Measurements from ENCODE around the gene SHTN1. TPM values are rescaled to one million over a fixed set of nuclear protein-coding genes. Genes with fewer than 3 reads are reported as not detected.

SHTN1 gene
- total RNA-seq, 2 donors from 2014 or later, result 3.2 to 4.8 TPM

DNA sequence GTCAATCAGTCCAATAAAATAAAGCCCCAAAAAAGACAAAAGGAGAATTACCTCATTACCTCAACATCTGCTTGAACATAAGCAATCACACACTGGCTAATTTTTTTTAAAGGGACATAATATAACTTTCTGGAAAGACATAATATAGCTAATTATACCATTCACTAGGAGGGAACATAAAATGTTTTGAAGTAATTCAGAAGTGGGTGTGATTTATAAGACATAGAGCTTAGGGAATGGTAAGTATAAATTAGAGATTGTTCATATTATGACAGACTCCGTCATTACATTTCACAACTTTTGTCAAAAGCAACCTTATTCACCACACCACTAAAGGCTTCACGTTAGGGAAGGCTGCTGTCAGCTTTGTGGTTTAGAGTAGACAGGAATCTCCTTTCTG, 3.8 kb downstream of the SHTN1 start:
- TF ChIP-seq, protein P1, sequence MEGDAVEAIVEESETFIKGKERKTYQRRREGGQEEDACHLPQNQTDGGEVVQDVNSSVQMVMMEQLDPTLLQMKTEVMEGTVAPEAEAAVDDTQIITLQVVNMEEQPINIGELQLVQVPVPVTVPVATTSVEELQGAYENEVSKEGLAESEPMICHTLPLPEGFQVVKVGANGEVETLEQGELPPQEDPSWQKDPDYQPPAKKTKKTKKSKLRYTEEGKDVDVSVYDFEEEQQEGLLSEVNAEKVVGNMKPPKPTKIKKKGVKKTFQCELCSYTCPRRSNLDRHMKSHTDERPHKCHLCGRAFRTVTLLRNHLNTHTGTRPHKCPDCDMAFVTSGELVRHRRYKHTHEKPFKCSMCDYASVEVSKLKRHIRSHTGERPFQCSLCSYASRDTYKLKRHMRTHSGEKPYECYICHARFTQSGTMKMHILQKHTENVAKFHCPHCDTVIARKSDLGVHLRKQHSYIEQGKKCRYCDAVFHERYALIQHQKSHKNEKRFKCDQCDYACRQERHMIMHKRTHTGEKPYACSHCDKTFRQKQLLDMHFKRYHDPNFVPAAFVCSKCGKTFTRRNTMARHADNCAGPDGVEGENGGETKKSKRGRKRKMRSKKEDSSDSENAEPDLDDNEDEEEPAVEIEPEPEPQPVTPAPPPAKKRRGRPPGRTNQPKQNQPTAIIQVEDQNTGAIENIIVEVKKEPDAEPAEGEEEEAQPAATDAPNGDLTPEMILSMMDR (IDR thresholded peaks at IDR 0.05), result no peak
- H3K4me3 ChIP-seq, result no peak overlapping the region
- H3K9me3 ChIP-seq, result no peaks in the 10 kb centered on the region
- no peak for DNase-seq (ENCODE audit: low spot score)
- no peak overlapping the region for H3K27ac ChIP-seq
- H3K36me3 ChIP-seq, result no peaks in the 10 kb centered on the region
- H3K4me1 ChIP-seq, result peaks cover 0 to 7% of the 10 kb centered on the region in 2 donors
- no peaks in the 10 kb centered on the region for H3K27me3 ChIP-seq

DNA sequence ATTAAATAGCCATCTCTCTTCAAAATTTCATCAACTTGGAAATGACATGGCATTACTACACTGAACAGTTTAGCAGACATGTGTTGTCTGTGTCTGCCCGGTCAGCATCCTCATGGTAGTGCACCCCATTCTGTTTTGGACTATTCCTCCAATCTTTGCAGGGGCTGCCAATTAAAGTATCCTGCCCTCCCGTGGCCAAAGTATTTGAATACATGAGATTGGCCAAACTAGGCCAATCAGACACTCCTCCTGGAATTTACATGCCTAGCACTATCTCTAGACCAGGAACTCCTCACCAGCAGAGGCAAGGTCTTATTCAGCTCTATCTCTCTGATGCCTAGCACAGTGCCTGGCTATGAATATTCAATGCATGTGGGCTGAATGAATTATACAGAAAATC, 4.4 kb downstream of the SHTN1 start:
- no peaks in the 10 kb centered on the region for H3K9me3 ChIP-seq
- TF ChIP-seq, protein P1 (IDR thresholded peaks at IDR 0.05), result no peak

DNA sequence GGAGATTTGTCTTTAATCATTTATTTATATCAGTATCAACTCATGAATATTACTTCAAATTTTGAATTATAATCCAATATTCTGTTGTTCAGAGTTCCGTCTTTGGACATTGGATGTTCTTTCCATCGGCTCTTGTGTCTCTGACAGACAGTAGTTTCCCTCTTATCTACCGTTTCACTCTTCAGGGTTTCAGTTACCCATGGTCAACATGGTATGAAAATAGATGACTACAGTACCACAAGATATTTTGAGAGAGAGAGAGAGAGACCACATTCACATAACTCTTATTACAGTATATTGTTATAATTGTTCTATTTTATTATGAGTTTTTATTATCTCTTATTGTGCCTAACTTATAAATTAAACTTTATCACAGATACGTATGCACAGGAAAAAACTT, 6.8 kb downstream of the SHTN1 start:
- H3K4me1 ChIP-seq, result no peaks in the 10 kb centered on the region
- H3K36me3 ChIP-seq, result no peaks in the 10 kb centered on the region
- no peak overlapping the region for H3K27ac ChIP-seq
- no peaks in the 10 kb centered on the region for H3K9me3 ChIP-seq
- no peaks in the 10 kb centered on the region for H3K27me3 ChIP-seq
- H3K4me3 ChIP-seq, result no peak overlapping the region
- TF ChIP-seq, protein P1 (IDR thresholded peaks at IDR 0.05), result no peak
- no peak for DNase-seq (ENCODE audit: low spot score)

More for the DNA sequence above, 4.4 kb downstream of the SHTN1 start:
- Histone ChIP-seq H3K36me3 (no peaks in the 10 kb centered on the region), H3K27ac (no peak overlapping the region), H3K27me3 (no peaks in the 10 kb centered on the region), H3K4me1 (peaks cover 0 to 3% of the 10 kb centered on the region in 2 donors), H3K4me3 (no peak overlapping the region)
- no peak for DNase-seq (ENCODE audit: low spot score)

DNA sequence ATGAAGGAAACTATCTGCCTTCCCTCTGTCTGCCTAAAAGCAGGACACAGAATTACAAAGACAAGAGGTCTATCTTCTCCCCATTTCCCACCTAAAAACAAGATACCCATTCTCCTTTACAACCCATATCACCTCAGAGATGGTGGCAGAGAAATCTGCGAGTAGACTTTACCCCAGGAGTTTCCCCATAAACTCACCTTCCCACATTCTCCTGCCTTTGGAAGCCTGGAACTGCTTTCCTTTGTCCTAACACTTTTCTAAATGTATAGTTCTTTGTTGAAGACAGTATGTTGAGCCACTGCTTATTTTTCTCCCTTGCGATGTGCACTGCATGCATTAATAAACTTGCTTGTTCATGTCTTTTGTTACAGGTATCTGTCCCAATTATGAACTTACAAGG, 8.0 kb downstream of the SHTN1 start:
- Histone ChIP-seq H3K9me3 (no peaks in the 10 kb centered on the region), H3K27ac (no peak overlapping the region), H3K4me3 (no peak overlapping the region), H3K36me3 (no peaks in the 10 kb centered on the region), H3K4me1 (no peaks in the 10 kb centered on the region), H3K27me3 (no peaks in the 10 kb centered on the region)
- TF ChIP-seq, protein P1 (IDR thresholded peaks at IDR 0.05), result no peak
- no peak for DNase-seq (ENCODE audit: low spot score)

DNA sequence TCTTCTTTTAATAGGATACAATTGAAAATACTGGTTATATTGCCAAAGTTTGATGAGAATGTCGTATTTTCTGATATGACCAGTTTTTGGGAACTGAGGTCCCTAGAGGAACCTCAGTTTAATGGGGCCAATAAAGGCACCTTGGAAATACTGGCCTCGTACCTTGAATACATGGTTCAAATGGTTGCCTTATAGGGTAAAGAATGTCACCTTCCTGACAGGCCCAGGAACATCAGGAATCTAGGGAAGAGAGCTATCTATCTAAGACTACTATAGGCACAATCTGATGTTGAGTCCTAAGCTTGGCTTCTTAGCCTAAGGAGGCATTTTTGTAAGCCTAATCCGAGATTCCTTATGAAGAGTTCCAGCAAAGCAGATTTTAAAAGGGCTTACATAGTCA, 9.3 kb downstream of the SHTN1 start:
- Histone ChIP-seq H3K27me3 (no peaks in the 10 kb centered on the region), H3K4me3 (no peak overlapping the region), H3K27ac (no peak overlapping the region), H3K9me3 (no peaks in the 10 kb centered on the region), H3K36me3 (no peaks in the 10 kb centered on the region), H3K4me1 (no peaks in the 10 kb centered on the region)
- no peak for DNase-seq (ENCODE audit: low spot score)
- TF ChIP-seq, protein P1 (IDR thresholded peaks at IDR 0.05), result no peak

DNA sequence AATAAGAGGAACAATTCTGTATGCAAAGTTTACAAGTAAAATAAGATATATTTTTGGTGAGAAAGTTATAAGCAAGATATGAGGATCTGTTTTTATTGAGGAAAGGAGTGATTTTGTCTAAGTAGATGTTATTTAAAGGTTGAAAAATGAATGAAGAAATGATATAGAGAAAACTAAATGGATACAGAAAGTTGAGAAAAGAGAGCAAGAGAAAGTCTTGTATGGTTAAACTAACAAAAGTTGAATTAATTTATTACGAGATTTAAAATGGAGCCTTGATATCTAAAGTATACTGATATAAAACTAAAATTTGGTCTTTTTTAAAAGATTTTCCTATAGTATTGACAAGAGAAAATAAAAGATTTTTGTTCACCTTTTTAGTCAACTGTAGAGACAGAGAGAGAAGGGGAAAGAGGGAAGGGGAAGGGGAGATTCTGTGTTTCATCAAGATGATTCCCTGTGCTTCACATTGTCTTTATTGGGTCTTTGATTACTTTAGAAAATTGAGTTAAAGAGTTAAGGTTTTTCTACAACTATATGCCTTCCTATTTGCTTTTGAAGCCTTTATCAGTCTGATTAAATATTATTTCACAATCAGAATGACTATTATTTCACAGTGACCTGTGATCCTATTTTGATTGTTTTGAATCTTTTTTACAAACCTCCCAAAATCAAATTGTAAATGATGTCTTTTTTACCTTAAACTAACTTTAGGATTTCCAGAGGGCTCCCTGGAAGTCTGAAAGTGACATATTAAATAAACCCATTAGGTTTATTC, 10.7 kb downstream of the SHTN1 start:
- Histone ChIP-seq H3K27ac (no peak overlapping the region), H3K9me3 (no peaks in the 10 kb centered on the region), H3K27me3 (no peaks in the 10 kb centered on the region), H3K4me1 (no peaks in the 10 kb centered on the region), H3K36me3 (no peaks in the 10 kb centered on the region), H3K4me3 (no peak overlapping the region)
- TF ChIP-seq, protein P1 (IDR thresholded peaks at IDR 0.05), result no peak
- no peak for DNase-seq (ENCODE audit: low spot score)

Measured in right atrium auricular region (tissue), 2 donors.